GM18861 (cell line): ENCODE results near the gene POLR2A.
"Not testable (repeated sequence)": the region's sequence is repeated elsewhere in the genome, so short reads cannot be mapped to it uniquely, and the experiment has no call there.

Experiments
- ATAC-seq: cut with Tn5 transposase; IDR thresholded peaks from one replicate; pipeline ENCODE4 v1.9.1; 2021; ENCODE audit not compliant: unreplicated experiment

POLR2A gene

GRCh38 chr17:7478276-7479212 is 5.6 kb upstream of the POLR2A start:
- no peak for ATAC-seq

- no peak for ATAC-seq
These were observed 4.7 kb upstream of the POLR2A start, which contains the start of gene ZBTB4 for GRCh38 chr17:7479213-7480088. Gene ZBTB4 (minus strand): TSS chr17:7479631. CDS start chr17:7466801, 12,830 bp downstream.

- no peak for ATAC-seq
These were observed 4.1 kb upstream of the POLR2A start for GRCh38 chr17:7480089-7480384.

GRCh38 chr17:7481275-7481674 is 2.9 kb upstream of the POLR2A start, which contains the start of gene SLC35G6:
Gene SLC35G6 (plus strand): TSS chr17:7481446. CDS start chr17:7481517, 71 bp downstream.
- ATAC-seq, result not testable (repeated sequence)

- ATAC-seq, result not testable (repeated sequence)
These were observed 2.1 kb upstream of the POLR2A start for GRCh38 chr17:7481842-7482741.

- not testable (repeated sequence) for ATAC-seq
These were observed 1.5 kb upstream of the POLR2A start for GRCh38 chr17:7482742-7483088.

GRCh38 chr17:7483255-7484066 is 705 bp upstream of the POLR2A start:
- ATAC-seq, result peak; percentile 23

GRCh38 chr17:7484919-7485377 is 782 bp downstream of the POLR2A start:
- ATAC-seq, result no peak

- ATAC-seq, result no peak
These were observed 2.0 kb downstream of the POLR2A start for GRCh38 chr17:7486181-7486580.

GRCh38 chr17:7490144-7490543 is 6.0 kb downstream of the POLR2A start:
- ATAC-seq, result no peak

GRCh38 chr17:7491583-7491982 is 7.4 kb downstream of the POLR2A start:
- no peak for ATAC-seq

GRCh38 chr17:7493941-7494340 is 9.8 kb downstream of the POLR2A start:
- no peak for ATAC-seq

GRCh38 chr17:7495906-7496434 is 11.8 kb downstream of the POLR2A start:
- no peak for ATAC-seq

GRCh38 chr17:7496470-7497183 is 12.5 kb downstream of the POLR2A start:
- ATAC-seq, result no peak

- no peak for ATAC-seq
These were observed 13.1 kb downstream of the POLR2A start for GRCh38 chr17:7497228-7497627.

GRCh38 chr17:7497636-7498035 is 13.5 kb downstream of the POLR2A start:
- ATAC-seq, result no peak

- no peak for ATAC-seq
These were observed 15.0 kb downstream of the POLR2A start for GRCh38 chr17:7499161-7499560.

GRCh38 chr17:7501729-7502128 is 17.6 kb downstream of the POLR2A start:
- no peak for ATAC-seq
